ENCODE results near the gene PUDP.

Gene PUDP

DNA sequence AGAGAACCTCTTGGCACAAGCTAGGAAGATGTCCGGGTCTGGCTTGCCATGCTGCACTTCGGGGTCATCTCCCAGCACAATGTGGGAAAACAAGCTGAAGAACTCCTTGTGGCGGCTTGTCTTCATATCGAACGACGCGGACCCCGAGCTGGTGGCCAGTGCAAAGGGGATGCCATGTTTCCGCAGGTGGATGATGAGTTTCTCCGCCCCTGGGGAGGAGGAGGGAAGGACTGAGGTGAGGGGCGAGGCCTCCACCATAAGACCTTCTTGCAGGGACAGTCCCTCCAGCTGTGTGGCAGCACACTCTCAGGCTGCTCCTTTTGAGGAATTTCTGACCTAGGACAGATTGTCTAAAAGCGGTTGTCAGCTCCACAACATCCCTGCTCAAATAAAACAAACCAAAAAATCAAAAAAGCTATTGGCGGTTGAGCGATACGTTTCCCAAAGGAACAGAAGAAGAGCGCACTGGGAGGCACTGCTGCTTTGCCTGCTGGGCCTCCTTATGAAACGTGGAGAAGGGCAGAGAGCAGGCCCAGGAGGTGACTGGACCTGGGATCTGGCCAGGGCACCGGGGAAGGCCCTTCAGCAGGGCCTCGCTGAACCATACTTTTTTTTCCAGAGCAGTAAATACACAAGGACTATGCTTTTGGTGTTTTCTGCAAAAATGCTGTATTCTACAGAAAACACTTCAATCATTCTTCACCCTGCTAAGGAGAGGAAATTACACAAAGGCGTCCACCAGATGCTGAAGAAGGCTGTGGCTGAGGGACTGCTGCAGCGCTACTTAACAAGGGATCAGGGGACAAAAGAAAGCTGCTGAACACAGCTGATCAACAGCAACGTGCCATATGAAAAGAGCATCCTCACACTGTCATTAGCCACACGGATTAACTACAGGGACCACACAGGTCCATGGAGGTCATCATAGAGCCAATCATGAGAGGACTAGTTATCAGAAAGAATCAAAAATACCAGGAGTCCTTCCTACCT is 70.4 kb downstream of the PUDP start:
- Histone ChIP-seq H3K36me3 (ENCODE audit: control insufficient read depth in 1 of 2, insufficient read depth in 2 of 2, low read length in 2 of 2) (peaks cover 0 to 8% of the 10 kb centered on the region in 2 donors), H3K9me3 (ENCODE audit: control insufficient read depth in 1 of 2, low read length in 2 of 2) (no peaks in the 10 kb centered on the region), H3K4me1 (ENCODE audit: control insufficient read depth in 1 of 2, insufficient read depth in 2 of 2, low read length in 2 of 2) (peaks cover 0 to 4% of the 10 kb centered on the region in 2 donors), H3K9ac (ENCODE audit: low read depth in 1 of 2, low read length in 2 of 2) (no peak overlapping the region), H3K4me3 (ENCODE audit: low read depth in 1 of 2, low read length in 2 of 2) (no peak overlapping the region), H3K27me3 (ENCODE audit: control insufficient read depth in 1 of 2, insufficient read depth in 2 of 2, low read length in 2 of 2) (no peaks in the 10 kb centered on the region), H3K27ac (ENCODE audit: low read depth, low read length) (no peak overlapping the region)

DNA sequence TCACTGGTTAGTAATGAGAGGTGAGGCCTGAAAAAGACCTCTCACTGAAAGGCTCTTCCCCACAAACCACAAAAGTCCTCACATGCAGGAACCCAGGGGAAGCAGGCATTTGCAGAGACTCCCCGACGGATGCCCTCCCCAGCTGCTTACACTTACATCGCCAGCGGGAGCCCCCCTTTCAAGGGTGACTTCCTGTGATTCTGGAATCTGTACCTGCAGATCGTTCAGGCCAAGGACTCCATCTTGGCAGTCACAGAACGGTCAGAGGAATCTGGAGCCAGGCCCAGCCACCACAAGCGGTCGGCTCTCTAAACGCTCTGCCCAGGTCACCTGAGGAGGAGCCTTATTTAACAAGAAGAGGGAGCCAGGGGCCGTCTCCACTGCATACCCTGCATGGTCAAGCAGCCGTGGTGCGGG is 71.7 kb downstream of the PUDP start:
- Histone ChIP-seq H3K9me3 (ENCODE audit: control insufficient read depth in 1 of 2, low read length in 2 of 2) (no peaks in the 10 kb centered on the region), H3K27me3 (ENCODE audit: control insufficient read depth in 1 of 2, insufficient read depth in 2 of 2, low read length in 2 of 2) (no peaks in the 10 kb centered on the region), H3K4me3 (ENCODE audit: low read depth in 1 of 2, low read length in 2 of 2) (no peak overlapping the region), H3K4me1 (ENCODE audit: control insufficient read depth in 1 of 2, insufficient read depth in 2 of 2, low read length in 2 of 2) (peaks cover 0 to 4% of the 10 kb centered on the region in 2 donors), H3K27ac (ENCODE audit: low read depth, low read length) (no peak overlapping the region), H3K36me3 (ENCODE audit: control insufficient read depth in 1 of 2, insufficient read depth in 2 of 2, low read length in 2 of 2) (peaks cover 0 to 8% of the 10 kb centered on the region in 2 donors), H3K9ac (ENCODE audit: low read depth in 1 of 2, low read length in 2 of 2) (no peak overlapping the region)

DNA sequence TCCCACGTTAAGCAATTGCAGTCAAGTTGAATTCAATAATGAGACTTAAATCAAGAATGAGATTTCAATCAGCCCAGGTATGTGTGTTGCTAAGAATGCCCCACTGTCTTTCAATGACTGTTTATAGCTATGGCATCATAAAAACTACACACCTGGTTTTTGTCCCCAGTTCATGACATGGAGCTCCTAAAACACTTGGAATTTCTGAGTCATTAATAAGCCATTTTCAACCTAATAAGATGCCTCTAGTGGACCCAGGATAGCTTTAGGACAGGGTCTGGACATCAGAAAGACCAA is 73.1 kb downstream of the PUDP start:
- Histone ChIP-seq H3K4me1 (ENCODE audit: control insufficient read depth in 1 of 2, insufficient read depth in 2 of 2, low read length in 2 of 2) (peaks cover 0 to 4% of the 10 kb centered on the region in 2 donors), H3K9ac (ENCODE audit: low read depth in 1 of 2, low read length in 2 of 2) (no peak overlapping the region), H3K9me3 (ENCODE audit: control insufficient read depth in 1 of 2, low read length in 2 of 2) (no peaks in the 10 kb centered on the region), H3K36me3 (ENCODE audit: control insufficient read depth in 1 of 2, insufficient read depth in 2 of 2, low read length in 2 of 2) (peaks cover 0 to 8% of the 10 kb centered on the region in 2 donors), H3K4me3 (ENCODE audit: low read depth in 1 of 2, low read length in 2 of 2) (no peak overlapping the region), H3K27me3 (ENCODE audit: control insufficient read depth in 1 of 2, insufficient read depth in 2 of 2, low read length in 2 of 2) (no peaks in the 10 kb centered on the region), H3K27ac (ENCODE audit: low read depth, low read length) (no peak overlapping the region)

DNA sequence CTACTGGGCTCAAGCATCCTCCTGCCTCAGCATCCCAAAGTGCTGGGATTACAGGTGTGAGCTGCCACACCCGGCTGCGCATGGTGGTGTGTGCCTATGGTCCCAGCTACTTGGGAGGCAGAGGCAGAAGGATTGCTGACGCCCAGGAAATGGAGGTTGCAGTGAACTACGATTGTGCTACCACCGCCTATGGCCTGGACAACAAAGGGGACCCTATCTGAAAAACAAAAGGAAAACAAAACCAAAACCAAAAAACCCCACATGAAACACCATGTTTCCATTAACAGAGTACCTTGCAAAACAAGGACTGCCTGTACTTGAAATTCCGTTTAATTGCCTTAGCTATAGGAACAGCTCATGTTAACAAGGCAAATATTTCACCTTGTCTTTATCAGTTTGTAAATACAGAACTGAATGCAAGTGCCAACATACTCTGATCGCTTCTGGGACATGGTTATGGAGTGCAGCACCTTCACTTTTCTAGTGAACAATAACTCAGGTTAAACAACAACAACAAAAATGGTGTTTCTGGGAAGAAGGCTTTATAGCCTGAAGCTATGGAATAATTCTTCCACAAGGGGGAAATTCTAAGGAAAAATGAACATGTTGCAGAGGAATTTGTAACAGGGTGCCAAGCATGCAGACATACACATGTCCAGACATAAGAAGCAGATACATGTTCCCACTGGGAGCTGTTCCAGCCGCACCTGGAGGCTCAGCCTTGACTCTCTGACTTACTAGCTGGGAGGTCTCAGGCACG is 73.6 kb downstream of the PUDP start:
- H3K27ac ChIP-seq (ENCODE audit: low read depth, low read length) = no peak overlapping the region
- no peak overlapping the region for H3K4me3 ChIP-seq (ENCODE audit: low read depth in 1 of 2, low read length in 2 of 2)

DNA sequence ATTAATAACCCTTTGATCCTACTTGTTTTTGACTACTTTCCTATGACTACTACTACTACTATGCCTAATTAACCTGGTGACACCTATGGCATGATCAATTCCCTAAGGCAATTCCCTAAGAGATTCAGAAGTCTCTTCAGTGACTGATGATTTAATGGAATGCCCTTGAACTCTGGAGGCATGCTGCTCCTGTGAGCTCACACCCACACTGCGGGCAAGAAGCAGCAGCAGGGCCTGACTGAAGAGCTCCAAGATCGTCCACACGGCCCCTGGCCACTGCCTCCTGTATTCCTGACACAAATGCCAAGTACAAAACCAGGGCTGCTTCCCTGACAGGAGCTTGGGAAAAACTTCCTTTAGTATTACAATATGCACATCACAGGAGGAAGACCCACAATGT is 74.6 kb downstream of the PUDP start:
- no peak overlapping the region for H3K4me3 ChIP-seq (ENCODE audit: low read depth in 1 of 2, low read length in 2 of 2)
- no peaks in the 10 kb centered on the region for H3K27me3 ChIP-seq (ENCODE audit: control insufficient read depth in 1 of 2, insufficient read depth in 2 of 2, low read length in 2 of 2)
- peaks cover 0 to 8% of the 10 kb centered on the region in 2 donors for H3K36me3 ChIP-seq (ENCODE audit: control insufficient read depth in 1 of 2, insufficient read depth in 2 of 2, low read length in 2 of 2)
- no peak overlapping the region for H3K27ac ChIP-seq (ENCODE audit: low read depth, low read length)
- H3K9me3 ChIP-seq (ENCODE audit: control insufficient read depth in 1 of 2, low read length in 2 of 2) = no peaks in the 10 kb centered on the region
- H3K9ac ChIP-seq (ENCODE audit: low read depth in 1 of 2, low read length in 2 of 2) = no peak overlapping the region
- peaks cover 0 to 4% of the 10 kb centered on the region in 2 donors for H3K4me1 ChIP-seq (ENCODE audit: control insufficient read depth in 1 of 2, insufficient read depth in 2 of 2, low read length in 2 of 2)

More for the DNA sequence above, 73.6 kb downstream of the PUDP start:
- Histone ChIP-seq H3K36me3 (ENCODE audit: control insufficient read depth in 1 of 2, insufficient read depth in 2 of 2, low read length in 2 of 2) (peaks cover 0 to 8% of the 10 kb centered on the region in 2 donors), H3K9me3 (ENCODE audit: control insufficient read depth in 1 of 2, low read length in 2 of 2) (no peaks in the 10 kb centered on the region), H3K4me1 (ENCODE audit: control insufficient read depth in 1 of 2, insufficient read depth in 2 of 2, low read length in 2 of 2) (peaks cover 0 to 4% of the 10 kb centered on the region in 2 donors), H3K9ac (ENCODE audit: low read depth in 1 of 2, low read length in 2 of 2) (no peak overlapping the region), H3K27me3 (ENCODE audit: control insufficient read depth in 1 of 2, insufficient read depth in 2 of 2, low read length in 2 of 2) (no peaks in the 10 kb centered on the region)

DNA sequence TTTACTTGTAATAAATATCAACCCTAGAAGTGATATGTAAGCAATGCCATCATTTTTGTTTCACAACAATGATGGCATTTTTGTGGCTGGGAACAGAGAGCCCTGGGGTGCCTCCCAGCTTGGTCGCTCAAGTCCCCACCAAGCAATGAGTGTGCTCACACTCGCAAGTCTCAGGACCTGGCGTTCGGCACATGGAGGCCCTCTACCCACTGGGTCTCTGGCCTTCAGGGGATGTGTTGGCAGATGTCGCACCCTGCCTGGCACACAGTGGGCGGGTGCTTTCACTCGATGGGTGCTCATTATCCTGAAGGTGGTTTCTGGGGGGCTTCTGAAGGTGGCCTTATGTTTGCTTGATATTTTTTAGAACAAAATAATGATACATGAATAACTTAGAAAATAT is 75.1 kb downstream of the PUDP start:
- peaks cover 0 to 4% of the 10 kb centered on the region in 2 donors for H3K4me1 ChIP-seq (ENCODE audit: control insufficient read depth in 1 of 2, insufficient read depth in 2 of 2, low read length in 2 of 2)
- no peak overlapping the region for H3K9ac ChIP-seq (ENCODE audit: low read depth in 1 of 2, low read length in 2 of 2)
- peaks cover 0 to 8% of the 10 kb centered on the region in 2 donors for H3K36me3 ChIP-seq (ENCODE audit: control insufficient read depth in 1 of 2, insufficient read depth in 2 of 2, low read length in 2 of 2)
- H3K27me3 ChIP-seq (ENCODE audit: control insufficient read depth in 1 of 2, insufficient read depth in 2 of 2, low read length in 2 of 2) = no peaks in the 10 kb centered on the region
- H3K9me3 ChIP-seq (ENCODE audit: control insufficient read depth in 1 of 2, low read length in 2 of 2) = no peaks in the 10 kb centered on the region
- H3K27ac ChIP-seq (ENCODE audit: low read depth, low read length) = no peak overlapping the region
- no peak overlapping the region for H3K4me3 ChIP-seq (ENCODE audit: low read depth in 1 of 2, low read length in 2 of 2)

DNA sequence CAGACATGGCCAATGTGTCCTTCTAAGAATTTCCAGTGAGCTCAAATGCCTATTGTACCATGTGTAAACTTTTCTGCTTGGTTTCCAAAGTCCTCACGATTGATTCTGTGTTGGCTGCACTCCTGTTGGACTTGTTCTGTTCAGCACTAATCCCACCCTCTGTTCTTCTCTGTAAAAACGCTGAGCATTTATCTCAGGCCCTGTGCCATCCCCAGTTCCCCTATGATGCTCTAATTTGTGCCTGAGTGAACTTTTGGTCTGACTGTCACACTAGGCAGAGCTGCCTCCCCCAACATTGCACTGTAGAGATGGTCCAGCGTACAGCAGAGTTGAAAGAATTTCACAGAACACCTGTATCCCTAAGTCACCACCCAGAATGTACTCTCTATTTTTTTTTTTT is 76.6 kb downstream of the PUDP start:
- Histone ChIP-seq H3K9me3 (ENCODE audit: control insufficient read depth in 1 of 2, low read length in 2 of 2) (no peaks in the 10 kb centered on the region), H3K27ac (ENCODE audit: low read depth, low read length) (no peak overlapping the region), H3K27me3 (ENCODE audit: control insufficient read depth in 1 of 2, insufficient read depth in 2 of 2, low read length in 2 of 2) (no peaks in the 10 kb centered on the region), H3K36me3 (ENCODE audit: control insufficient read depth in 1 of 2, insufficient read depth in 2 of 2, low read length in 2 of 2) (peaks cover 0 to 11% of the 10 kb centered on the region in 2 donors), H3K4me1 (ENCODE audit: control insufficient read depth in 1 of 2, insufficient read depth in 2 of 2, low read length in 2 of 2) (peaks cover 0 to 4% of the 10 kb centered on the region in 2 donors), H3K4me3 (ENCODE audit: low read depth in 1 of 2, low read length in 2 of 2) (no peak overlapping the region), H3K9ac (ENCODE audit: low read depth in 1 of 2, low read length in 2 of 2) (no peak overlapping the region)

DNA sequence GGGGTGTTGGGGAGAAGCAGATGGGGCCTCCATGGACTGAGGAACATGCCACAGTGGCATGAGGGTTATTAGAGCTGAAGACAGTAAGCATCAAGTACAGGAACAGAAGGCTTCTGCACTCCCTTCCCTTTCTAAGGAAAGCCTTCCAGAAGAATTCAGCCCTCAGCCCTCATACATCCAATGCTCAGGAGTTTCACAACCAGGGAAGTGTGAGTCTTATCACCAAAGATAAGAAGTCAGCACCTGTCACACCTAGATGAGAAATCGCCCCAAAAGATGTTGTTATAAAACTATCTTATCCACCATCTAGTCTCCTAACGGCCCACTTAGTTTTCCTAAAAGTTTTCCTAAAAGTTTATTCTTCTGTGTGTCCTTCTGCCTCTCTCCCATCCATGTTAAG is 78.4 kb downstream of the PUDP start:
- no peak overlapping the region for H3K27ac ChIP-seq (ENCODE audit: low read depth, low read length)
- no peaks in the 10 kb centered on the region for H3K27me3 ChIP-seq (ENCODE audit: control insufficient read depth in 1 of 2, insufficient read depth in 2 of 2, low read length in 2 of 2)
- peaks cover 0 to 3% of the 10 kb centered on the region in 2 donors for H3K4me1 ChIP-seq (ENCODE audit: control insufficient read depth in 1 of 2, insufficient read depth in 2 of 2, low read length in 2 of 2)
- peaks cover 0 to 4% of the 10 kb centered on the region in 2 donors for H3K36me3 ChIP-seq (ENCODE audit: control insufficient read depth in 1 of 2, insufficient read depth in 2 of 2, low read length in 2 of 2)
- H3K9ac ChIP-seq (ENCODE audit: low read depth in 1 of 2, low read length in 2 of 2) = no peak overlapping the region
- no peak overlapping the region for H3K4me3 ChIP-seq (ENCODE audit: low read depth in 1 of 2, low read length in 2 of 2)
- H3K9me3 ChIP-seq (ENCODE audit: control insufficient read depth in 1 of 2, low read length in 2 of 2) = no peaks in the 10 kb centered on the region

DNA sequence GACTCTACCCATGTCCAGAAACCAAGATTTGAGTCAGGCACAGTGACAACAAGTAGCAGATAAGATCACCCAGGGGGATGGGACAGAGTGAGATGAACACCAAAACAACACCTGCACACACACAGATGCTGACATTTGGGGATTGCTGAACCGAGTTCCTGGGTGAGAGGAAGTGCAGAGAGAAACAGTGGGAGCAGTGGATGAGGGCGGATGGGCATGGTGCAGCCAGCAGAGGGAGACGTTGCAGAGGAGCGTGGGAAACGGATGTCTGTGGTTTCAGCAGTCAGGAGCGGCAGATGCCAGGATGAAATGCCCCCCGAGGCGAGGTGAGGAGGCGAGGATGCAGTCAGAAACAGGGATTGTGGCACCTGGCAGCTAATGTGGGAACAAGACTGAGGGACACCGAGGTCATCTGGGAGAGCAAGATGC is 79.0 kb downstream of the PUDP start:
- Histone ChIP-seq H3K9ac (ENCODE audit: low read depth in 1 of 2, low read length in 2 of 2) (no peak overlapping the region), H3K4me1 (ENCODE audit: control insufficient read depth in 1 of 2, insufficient read depth in 2 of 2, low read length in 2 of 2) (no peaks in the 10 kb centered on the region), H3K9me3 (ENCODE audit: control insufficient read depth in 1 of 2, low read length in 2 of 2) (no peaks in the 10 kb centered on the region), H3K4me3 (ENCODE audit: low read depth in 1 of 2, low read length in 2 of 2) (no peak overlapping the region), H3K27me3 (ENCODE audit: control insufficient read depth in 1 of 2, insufficient read depth in 2 of 2, low read length in 2 of 2) (no peaks in the 10 kb centered on the region), H3K27ac (ENCODE audit: low read depth, low read length) (no peak overlapping the region), H3K36me3 (ENCODE audit: control insufficient read depth in 1 of 2, insufficient read depth in 2 of 2, low read length in 2 of 2) (peaks cover 0 to 4% of the 10 kb centered on the region in 2 donors)

DNA sequence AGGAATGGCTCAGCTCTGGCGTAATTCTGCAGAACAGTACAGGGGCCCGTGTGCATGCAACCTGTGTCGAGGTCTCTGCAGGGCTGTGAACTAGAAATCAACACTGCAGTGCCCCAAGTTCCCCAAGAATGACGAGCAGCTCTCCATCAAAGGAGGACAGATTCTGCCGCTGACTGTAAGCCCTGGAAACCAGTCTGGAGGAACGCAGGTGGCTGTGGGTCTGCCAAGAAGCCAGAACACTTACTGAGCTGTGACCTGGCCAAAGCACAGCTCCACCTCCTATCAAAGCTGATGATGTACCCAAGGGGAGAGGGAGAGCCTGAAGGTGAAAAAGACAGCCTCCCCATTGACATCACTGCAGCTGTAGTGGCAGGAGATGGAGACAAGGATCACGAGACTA is 80.7 kb downstream of the PUDP start:
- Histone ChIP-seq H3K27me3 (ENCODE audit: control insufficient read depth in 1 of 2, insufficient read depth in 2 of 2, low read length in 2 of 2) (no peaks in the 10 kb centered on the region), H3K9me3 (ENCODE audit: control insufficient read depth in 1 of 2, low read length in 2 of 2) (no peaks in the 10 kb centered on the region), H3K27ac (ENCODE audit: low read depth, low read length) (no peak overlapping the region), H3K36me3 (ENCODE audit: control insufficient read depth in 1 of 2, insufficient read depth in 2 of 2, low read length in 2 of 2) (peaks cover 0 to 4% of the 10 kb centered on the region in 2 donors), H3K9ac (ENCODE audit: low read depth in 1 of 2, low read length in 2 of 2) (no peak overlapping the region), H3K4me3 (ENCODE audit: low read depth in 1 of 2, low read length in 2 of 2) (no peak overlapping the region), H3K4me1 (ENCODE audit: control insufficient read depth in 1 of 2, insufficient read depth in 2 of 2, low read length in 2 of 2) (no peaks in the 10 kb centered on the region)

Data from duodenal mucosa (tissue), 2 donors.